Neural progenitor cell (in vitro differentiated cells): ENCODE data around the gene TTC27. TPM values are rescaled to one million over a fixed set of nuclear protein-coding genes. Genes with fewer than 3 reads are reported as not detected.

Source experiments
- DNase-seq: peaks from one replicate; pipeline ENCODE4 v3.0.0-alpha.2; 2016; ENCODE audit warnings: low spot score
- H2AFZ ChIP-seq: fragments of 200-600 bp; sonication (generic); replicated peaks from 2 replicates; pipeline ENCODE4 v1.6.1; 2016; ENCODE audit warnings: antibody characterized with exemption
- H3F3A ChIP-seq: fragments of 200-600 bp; sonication (generic); 2 replicates; pipeline ENCODE4 v1.6.1; 2016; ENCODE audit warnings: antibody characterized with exemption, low read depth
- H3K27ac ChIP-seq: fragments of 200-600 bp; sonication (generic); 2 replicates; pipeline ENCODE4 v1.5.1; 2016; ENCODE audit warnings: mild to moderate bottlenecking
- H3K27me3 ChIP-seq: fragments of 200-600 bp; sonication (generic); 2 replicates; pipeline ENCODE4 v1.6.1; 2016; ENCODE audit warnings: mild to moderate bottlenecking, moderate library complexity
- H3K36me3 ChIP-seq: fragments of 200-600 bp; sonication (generic); 2 replicates; pipeline ENCODE4 v1.5.1; 2016
- H3K4me1 ChIP-seq: fragments of 200-600 bp; sonication (generic); 2 replicates; pipeline ENCODE4 v1.6.1; 2016; ENCODE audit warnings: mixed run types
- H3K4me2 ChIP-seq: fragments of 200-600 bp; sonication (generic); 2 replicates; pipeline ENCODE4 v1.6.1; 2016
- H3K4me3 ChIP-seq: fragments of 200-600 bp; sonication (generic); 2 replicates; pipeline ENCODE4 v1.5.1; 2016
- H3K79me2 ChIP-seq: fragments of 200-600 bp; sonication (generic); 2 replicates; pipeline ENCODE4 v1.6.1; 2016; ENCODE audit warnings: low read depth
- H3K9ac ChIP-seq: fragments of 200-600 bp; sonication (generic); 2 replicates; pipeline ENCODE4 v1.6.1; 2016
- H3K9me3 ChIP-seq: fragments of 200-600 bp; sonication (generic); 2 replicates; pipeline ENCODE4 v1.5.1; 2016; ENCODE audit warnings: low read depth
- H4K20me1 ChIP-seq: fragments of 200-600 bp; sonication (generic); 2 replicates; pipeline ENCODE4 v1.6.1; 2016; ENCODE audit warnings: low read depth
- H3K27ac Mint-ChIP-seq: 3 replicates; pipeline ENCODE4 v1.8.0; 2021; ENCODE audit warnings: mixed read lengths
- H3K27me3 Mint-ChIP-seq: 2 replicates; pipeline ENCODE4 v1.8.0; 2022; ENCODE audit warnings: low read depth, mild to moderate bottlenecking, inconsistent platforms, moderate library complexity, mixed read lengths; ENCODE audit not compliant: insufficient read depth
- H3K36me3 Mint-ChIP-seq: 3 replicates; pipeline ENCODE4 v1.8.0; 2021; ENCODE audit warnings: mixed read lengths
- H3K4me1 Mint-ChIP-seq: 3 replicates; pipeline ENCODE4 v1.8.0; 2021; ENCODE audit warnings: mixed read lengths
- H3K4me3 Mint-ChIP-seq: 3 replicates; pipeline ENCODE4 v1.8.0; 2021; ENCODE audit warnings: mild to moderate bottlenecking, moderate library complexity, mixed read lengths
- H3K9me3 Mint-ChIP-seq: 3 replicates; pipeline ENCODE4 v1.8.0; 2020; ENCODE audit warnings: mixed read lengths
- CTCF ChIP-seq: fragments of 200-600 bp; sonication (generic); IDR thresholded peaks from 2 replicates; pipeline ENCODE4 v1.5.1; 2017; ENCODE audit warnings: antibody characterized with exemption, mild to moderate bottlenecking
- EZH2 ChIP-seq: fragments of 200-600 bp; sonication (generic); IDR thresholded peaks from 2 replicates; pipeline ENCODE4 v1.6.1; 2017; ENCODE audit warnings: antibody characterized with exemption, mild to moderate bottlenecking, moderate library complexity
- EZH2phosphoT487 ChIP-seq: fragments of 200-600 bp; sonication (generic); IDR thresholded peaks from 2 replicates; pipeline ENCODE4 v1.6.1; 2017; ENCODE audit warnings: antibody characterized with exemption
- total RNA-seq: library from RNA; depleted of rRNA; stranded (reverse); fragments of >200 nt; gene quantifications from 2 replicates; pipeline ENCODE4 v1.2.3, GENCODE V29; 2015; ENCODE audit warnings: low replicate concordance

The TTC27 gene
- total RNA-seq, 1 donor from 2014 or later: 32.5 TPM

- Histone ChIP-seq H3K4me3 (no peak overlapping the region), H3K27ac (no peak overlapping the region), H4K20me1 (no peaks in the 10 kb centered on the region), H3F3A (no peaks in the 10 kb centered on the region), H3K4me1 (no peaks in the 10 kb centered on the region), H3K4me2 (no peak overlapping the region), H2AFZ (no peak overlapping the region), H3K27me3 (no peaks in the 10 kb centered on the region), H3K9ac (no peak overlapping the region), H3K79me2 (no peaks in the 10 kb centered on the region), H3K36me3 (peaks cover 5% of the 10 kb centered on the region), H3K9me3 (no peaks in the 10 kb centered on the region)
- H3K9me3 Mint-ChIP-seq: no peaks in the 10 kb centered on the region
- peaks cover 26% of the 10 kb centered on the region for H3K36me3 Mint-ChIP-seq
- no peak for DNase-seq
- H3K27me3 Mint-ChIP-seq: no peaks in the 10 kb centered on the region
- no peak overlapping the region for H3K27ac Mint-ChIP-seq
- H3K4me1 Mint-ChIP-seq: no peaks in the 10 kb centered on the region
- TF ChIP-seq CTCF: no peak
- TF ChIP-seq EZH2phosphoT487: no peak
- no peak for TF ChIP-seq EZH2
- H3K4me3 Mint-ChIP-seq: no peak overlapping the region
Observed at GRCh38 chr2:32611366-32611765, 16.5 kb upstream of the TTC27 start.

- no peaks in the 10 kb centered on the region for H3K79me2 ChIP-seq
- H3K27me3 Mint-ChIP-seq: no peaks in the 10 kb centered on the region
- no peak overlapping the region for H3K27ac Mint-ChIP-seq
- TF ChIP-seq EZH2 (no peak), CTCF (no peak), EZH2phosphoT487 (no peak)
- no peak for DNase-seq
- H2AFZ ChIP-seq: no peak overlapping the region
- no peak overlapping the region for H3K4me3 Mint-ChIP-seq
- H3K27me3 ChIP-seq: no peaks in the 10 kb centered on the region
- H3K4me1 ChIP-seq: no peaks in the 10 kb centered on the region
- no peaks in the 10 kb centered on the region for H3K9me3 Mint-ChIP-seq
- no peaks in the 10 kb centered on the region for H3F3A ChIP-seq
- H3K27ac ChIP-seq: no peak overlapping the region
- H3K36me3 ChIP-seq: peaks cover 5% of the 10 kb centered on the region
- H3K9ac ChIP-seq: no peak overlapping the region
- no peak overlapping the region for H3K4me2 ChIP-seq
- no peaks in the 10 kb centered on the region for H4K20me1 ChIP-seq
- H3K4me3 ChIP-seq: no peak overlapping the region
- H3K36me3 Mint-ChIP-seq: peaks cover 26% of the 10 kb centered on the region
- H3K9me3 ChIP-seq: no peaks in the 10 kb centered on the region
- H3K4me1 Mint-ChIP-seq: no peaks in the 10 kb centered on the region
Observed at GRCh38 chr2:32611771-32612170, 16.1 kb upstream of the TTC27 start.

- Mint-ChIP-seq H3K36me3 (peaks cover 22% of the 10 kb centered on the region), H3K27me3 (no peaks in the 10 kb centered on the region), H3K9me3 (no peaks in the 10 kb centered on the region), H3K4me1 (no peaks in the 10 kb centered on the region), H3K27ac (no peak overlapping the region), H3K4me3 (no peak overlapping the region)
- H3K27ac ChIP-seq: no peak overlapping the region
- H3K4me1 ChIP-seq: no peaks in the 10 kb centered on the region
- no peaks in the 10 kb centered on the region for H4K20me1 ChIP-seq
- no peaks in the 10 kb centered on the region for H3K9me3 ChIP-seq
- TF ChIP-seq EZH2 (no peak), CTCF (no peak), EZH2phosphoT487 (no peak)
- no peak overlapping the region for H3K4me3 ChIP-seq
- H3K27me3 ChIP-seq: no peaks in the 10 kb centered on the region
- H3K36me3 ChIP-seq: peaks cover 6% of the 10 kb centered on the region
- DNase-seq: no peak
- no peak overlapping the region for H2AFZ ChIP-seq
- no peaks in the 10 kb centered on the region for H3F3A ChIP-seq
- H3K79me2 ChIP-seq: no peaks in the 10 kb centered on the region
- H3K9ac ChIP-seq: no peak overlapping the region
- H3K4me2 ChIP-seq: no peak overlapping the region
Observed at GRCh38 chr2:32614084-32614483, 13.8 kb upstream of the TTC27 start.
